Breast epithelium (tissue), 4 donors: ENCODE results near the gene NAV2. TPM values are rescaled to one million over a fixed set of nuclear protein-coding genes. Genes with fewer than 3 reads are reported as not detected.
"Not testable (repeated sequence)": the region's sequence is repeated elsewhere in the genome, so short reads cannot be mapped to it uniquely, and the experiment has no call there.

Source experiments
- DNase-seq, 2 donors: peaks; one replicate each; pipeline ENCODE4 v3.0.0-alpha.2; 2019; ENCODE audit warnings: low spot score in 2 of 2
- H3K27ac ChIP-seq, 2 donors: fragments of 200-600 bp; sonication (generic) in 1 of 2; one replicate each; pipeline ENCODE4 v1.5.1; 2016 to 2019; ENCODE audit warnings: mild to moderate bottlenecking in 1 of 2
- H3K27me3 ChIP-seq, 2 donors: fragments of 200-600 bp; sonication (generic) in 1 of 2; one replicate each; pipeline versions ENCODE4 v1.5.1 to v1.6.0; 2017 to 2019; ENCODE audit warnings: control low read depth in 1 of 2, mild to moderate bottlenecking in 1 of 2
- H3K36me3 ChIP-seq: fragments of 200-600 bp; one replicate; pipeline ENCODE4 v1.5.1; 2019
- H3K4me1 ChIP-seq, 2 donors: fragments of 200-600 bp; sonication (generic); one replicate each; pipeline ENCODE4 v1.5.1; 2016 to 2019; ENCODE audit warnings: control low read depth in 1 of 2
- H3K4me3 ChIP-seq, 3 donors: fragments of 200-600 bp; sonication (generic); 1 replicate in 2 of 3; 2 replicates in 1 of 3; pipeline ENCODE4 v1.5.1; 2016 to 2019; ENCODE audit warnings: mild to moderate bottlenecking in 3 of 3, moderate library complexity in 2 of 3
- H3K9me3 ChIP-seq, 2 donors: fragments of 200-600 bp; sonication (generic) in 1 of 2; one replicate each; pipeline ENCODE4 v1.5.1; 2016 to 2019; ENCODE audit warnings: control low read depth in 1 of 2
- POLR2A ChIP-seq: fragments of 450-650 bp; IDR thresholded peaks from one replicate; pipeline ENCODE4 v1.6.1; 2016; ENCODE audit warnings: antibody characterized with exemption, mild to moderate bottlenecking, moderate library complexity
- POLR2AphosphoS5 ChIP-seq, 3 donors: sonication (generic); formaldehyde crosslinking; IDR thresholded peaks; one replicate each; pipeline ENCODE4 v1.6.1; 2017; ENCODE audit warnings: antibody characterized with exemption in 3 of 3
- intact Hi-C: fragments of 100-400 bp; cut with DNase I; formaldehyde crosslinking; loops from one replicate; pipeline ENCODE4 v1.15.1; 2023; ENCODE audit warnings: low total_unique reads
- total RNA-seq, 3 donors: library from RNA; depleted of rRNA; stranded (reverse); fragments of >200 nt; gene quantifications; one replicate each; pipeline ENCODE4 v1.1.0, GENCODE V29; 2016
- TF ChIP-seq, protein P1 (sequence below), 3 donors: fragments of 450-650 bp; IDR thresholded peaks; one replicate each; pipeline ENCODE4 v1.5.1; 2016 to 2017; ENCODE audit warnings: antibody characterized with exemption in 3 of 3, mild to moderate bottlenecking in 3 of 3, moderate library complexity in 3 of 3

NAV2 gene
- total RNA-seq, 3 donors from 2014 or later, result 28.2 to 61.8 (median 31.4) TPM

DNA sequence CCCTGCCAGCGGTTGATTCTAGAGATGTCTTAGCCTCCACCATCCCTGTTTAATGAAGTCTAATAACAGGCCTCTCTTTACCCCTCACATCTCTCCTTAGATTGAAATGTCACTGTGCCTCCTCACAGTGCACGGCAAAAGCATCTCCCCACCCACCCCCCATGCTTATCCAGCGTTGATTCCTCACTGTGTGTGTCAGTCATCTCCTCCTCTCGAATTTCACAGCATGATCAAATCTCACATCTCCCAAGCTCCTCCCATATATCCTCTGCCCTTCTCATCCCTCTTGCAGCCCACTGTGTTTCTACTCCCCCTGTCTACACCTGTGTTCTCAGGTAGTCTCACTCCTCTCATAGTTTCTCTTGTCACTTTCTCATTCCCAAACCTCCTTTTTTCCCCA is 363.0 kb downstream of the NAV2 start:
- Histone ChIP-seq H3K9me3 (no peaks in the 10 kb centered on the region), H3K27ac (no peak overlapping the region), H3K27me3 (no peaks in the 10 kb centered on the region), H3K4me3 (no peak overlapping the region), H3K4me1 (no peaks in the 10 kb centered on the region), H3K36me3 (no peaks in the 10 kb centered on the region)
- TF ChIP-seq POLR2AphosphoS5 (IDR thresholded peaks at IDR 0.05), result no peak
- TF ChIP-seq, protein P1, sequence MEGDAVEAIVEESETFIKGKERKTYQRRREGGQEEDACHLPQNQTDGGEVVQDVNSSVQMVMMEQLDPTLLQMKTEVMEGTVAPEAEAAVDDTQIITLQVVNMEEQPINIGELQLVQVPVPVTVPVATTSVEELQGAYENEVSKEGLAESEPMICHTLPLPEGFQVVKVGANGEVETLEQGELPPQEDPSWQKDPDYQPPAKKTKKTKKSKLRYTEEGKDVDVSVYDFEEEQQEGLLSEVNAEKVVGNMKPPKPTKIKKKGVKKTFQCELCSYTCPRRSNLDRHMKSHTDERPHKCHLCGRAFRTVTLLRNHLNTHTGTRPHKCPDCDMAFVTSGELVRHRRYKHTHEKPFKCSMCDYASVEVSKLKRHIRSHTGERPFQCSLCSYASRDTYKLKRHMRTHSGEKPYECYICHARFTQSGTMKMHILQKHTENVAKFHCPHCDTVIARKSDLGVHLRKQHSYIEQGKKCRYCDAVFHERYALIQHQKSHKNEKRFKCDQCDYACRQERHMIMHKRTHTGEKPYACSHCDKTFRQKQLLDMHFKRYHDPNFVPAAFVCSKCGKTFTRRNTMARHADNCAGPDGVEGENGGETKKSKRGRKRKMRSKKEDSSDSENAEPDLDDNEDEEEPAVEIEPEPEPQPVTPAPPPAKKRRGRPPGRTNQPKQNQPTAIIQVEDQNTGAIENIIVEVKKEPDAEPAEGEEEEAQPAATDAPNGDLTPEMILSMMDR (IDR thresholded peaks at IDR 0.05), result no peak
- TF ChIP-seq POLR2A, result no peak
- DNase-seq, result no peak
- intact Hi-C loops, result no loop called here

DNA sequence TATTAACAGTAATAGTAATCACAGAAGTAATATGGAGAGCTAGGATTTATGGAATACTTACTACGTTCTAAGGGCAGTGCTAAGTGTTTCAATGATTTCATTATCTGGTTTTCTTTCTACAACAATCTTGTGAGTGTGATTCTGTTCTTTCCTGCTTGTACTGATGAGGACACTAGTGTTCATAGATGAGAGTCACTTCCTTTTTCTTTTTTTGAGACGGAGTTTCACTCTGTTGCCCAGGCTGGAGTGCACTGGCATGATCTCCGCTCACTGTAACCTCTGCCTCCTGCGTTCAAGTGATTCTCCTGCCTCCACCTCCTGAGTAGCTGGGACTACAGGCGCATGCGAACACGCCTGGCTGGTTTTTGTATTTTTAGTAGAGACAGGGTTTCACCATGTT is 366.2 kb downstream of the NAV2 start:
- DNase-seq, result no peak
- no peaks in the 10 kb centered on the region for H3K27me3 ChIP-seq
- intact Hi-C loops, result no loop called here
- TF ChIP-seq POLR2AphosphoS5 (IDR thresholded peaks at IDR 0.05) (no peak), POLR2A (no peak)
- TF ChIP-seq, protein P1 (IDR thresholded peaks at IDR 0.05), result no peak
- no peak overlapping the region for H3K4me3 ChIP-seq
- no peaks in the 10 kb centered on the region for H3K4me1 ChIP-seq
- no peak overlapping the region for H3K27ac ChIP-seq
- H3K36me3 ChIP-seq, result no peaks in the 10 kb centered on the region
- H3K9me3 ChIP-seq, result no peaks in the 10 kb centered on the region

DNA sequence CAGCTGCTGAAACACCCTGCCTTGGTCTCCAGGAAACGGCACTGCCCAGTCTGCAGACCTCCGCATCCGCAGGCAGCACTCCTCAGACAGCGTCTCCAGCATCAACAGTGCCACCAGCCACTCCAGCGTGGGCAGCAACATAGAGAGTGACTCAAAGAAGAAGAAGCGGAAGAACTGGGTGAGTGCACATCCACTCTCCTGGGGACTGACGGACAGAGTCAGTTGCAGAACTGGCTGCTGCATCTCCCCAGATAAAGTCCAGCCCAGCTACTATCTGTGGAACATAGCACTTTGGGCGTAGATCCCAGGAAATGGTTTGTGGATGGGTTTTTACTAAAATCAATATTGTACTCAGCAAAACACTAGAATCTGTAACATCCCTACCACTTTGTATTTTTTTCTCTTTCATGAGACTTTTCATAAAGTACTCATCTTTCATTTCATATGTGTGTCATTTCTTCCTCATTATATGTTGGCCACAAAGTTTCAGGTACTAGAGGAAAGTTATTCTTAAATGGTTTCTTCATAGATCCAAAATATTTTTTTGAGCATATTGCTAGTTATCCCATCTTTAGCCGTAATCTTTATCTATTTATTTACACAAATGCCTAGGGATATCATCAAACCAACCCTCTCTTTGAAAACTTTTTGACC is 367.5 kb downstream of the NAV2 start:
- DNase-seq, result no peak
- TF ChIP-seq, protein P1 (IDR thresholded peaks at IDR 0.05), result no peak
- TF ChIP-seq POLR2A (no peak), POLR2AphosphoS5 (IDR thresholded peaks at IDR 0.05) (no peak)
- H3K4me3 ChIP-seq, result no peak overlapping the region
- H3K27ac ChIP-seq, result no peak overlapping the region
- intact Hi-C loops, result loop anchor here (5.0 kb wide), 1 partner anchor 782 kb away; no protein-coding TSS in a partner anchor
- H3K4me1 ChIP-seq, result no peaks in the 10 kb centered on the region
- H3K27me3 ChIP-seq, result no peaks in the 10 kb centered on the region
- no peaks in the 10 kb centered on the region for H3K36me3 ChIP-seq
- no peaks in the 10 kb centered on the region for H3K9me3 ChIP-seq

DNA sequence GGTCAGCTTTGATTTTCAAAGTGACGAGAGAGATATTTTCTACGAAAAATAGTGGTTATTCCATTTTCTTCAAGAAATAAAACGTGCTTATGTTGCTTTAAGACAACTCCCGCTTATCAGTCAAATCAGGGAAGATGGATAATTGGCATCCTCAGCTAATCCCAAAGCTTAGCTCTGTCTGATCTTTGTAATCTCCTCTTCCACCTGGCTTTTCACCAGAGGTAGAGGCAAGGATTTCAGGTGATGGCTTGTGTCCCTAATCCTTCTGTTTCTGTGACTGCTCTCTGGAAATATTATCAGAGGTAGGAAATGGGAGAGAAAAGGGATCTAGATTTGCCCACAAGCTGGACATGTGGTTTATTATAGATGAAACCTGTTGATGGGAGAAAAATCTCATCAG is 368.7 kb downstream of the NAV2 start:
- intact Hi-C loops, result loop anchor here (5.0 kb wide), 1 partner anchor 781 kb away; no protein-coding TSS in a partner anchor
- Histone ChIP-seq H3K36me3 (no peaks in the 10 kb centered on the region), H3K4me3 (no peak overlapping the region), H3K27ac (no peak overlapping the region), H3K9me3 (no peaks in the 10 kb centered on the region), H3K27me3 (no peaks in the 10 kb centered on the region), H3K4me1 (no peaks in the 10 kb centered on the region)
- no peak for DNase-seq
- TF ChIP-seq, protein P1 (IDR thresholded peaks at IDR 0.05), result no peak

DNA sequence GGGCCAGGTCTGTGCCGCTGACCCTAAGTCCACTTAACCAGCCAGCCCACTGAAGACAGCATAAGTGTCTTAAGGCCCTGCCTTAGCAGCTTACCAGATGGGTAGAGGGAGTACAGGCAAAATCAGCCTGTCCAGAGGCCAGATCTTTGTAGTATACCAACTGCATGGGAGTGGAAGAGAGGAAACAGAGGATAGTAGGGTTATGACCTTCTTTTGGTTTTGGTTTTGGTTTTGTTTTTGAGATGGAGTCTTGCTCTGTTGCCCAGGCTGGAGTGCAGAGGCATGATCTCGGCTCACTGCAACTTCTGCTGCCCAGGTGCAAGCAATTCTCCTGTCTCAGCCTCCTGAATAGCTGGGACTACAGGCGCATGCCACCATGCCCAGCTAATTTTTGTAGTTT is 371.2 kb downstream of the NAV2 start:
- not testable (repeated sequence) for H3K4me3 ChIP-seq, H3K9me3 ChIP-seq, DNase-seq, H3K4me1 ChIP-seq, H3K27me3 ChIP-seq, H3K27ac ChIP-seq, H3K36me3 ChIP-seq
- intact Hi-C loops, result loop anchor here (5.0 kb wide), 1 partner anchor 778 kb away; no protein-coding TSS in a partner anchor
